SK-N-MC (cell line): Measurements from ENCODE around the gene MYO5C.

Source experiments
- EZH2 ChIP-seq: fragments of 200-600 bp; sonication (generic); IDR thresholded peaks from one replicate; pipeline ENCODE4 v1.6.1; 2017; ENCODE audit warnings: antibody characterized with exemption
- FOXP2 ChIP-seq: optimal IDR thresholded peaks from 2 replicates; pipeline ENCODE3; 2011; ENCODE audit warnings: mild to moderate bottlenecking, moderate library complexity; ENCODE audit not compliant: insufficient read depth; ENCODE audit errors: extremely low read length, control extremely low read depth
- POLR2AphosphoS5 ChIP-seq: IDR thresholded peaks from 2 replicates; pipeline ENCODE4 v1.6.1; 2012; ENCODE audit warnings: mild to moderate bottlenecking, low read depth, low read length, borderline replicate concordance

DNA sequence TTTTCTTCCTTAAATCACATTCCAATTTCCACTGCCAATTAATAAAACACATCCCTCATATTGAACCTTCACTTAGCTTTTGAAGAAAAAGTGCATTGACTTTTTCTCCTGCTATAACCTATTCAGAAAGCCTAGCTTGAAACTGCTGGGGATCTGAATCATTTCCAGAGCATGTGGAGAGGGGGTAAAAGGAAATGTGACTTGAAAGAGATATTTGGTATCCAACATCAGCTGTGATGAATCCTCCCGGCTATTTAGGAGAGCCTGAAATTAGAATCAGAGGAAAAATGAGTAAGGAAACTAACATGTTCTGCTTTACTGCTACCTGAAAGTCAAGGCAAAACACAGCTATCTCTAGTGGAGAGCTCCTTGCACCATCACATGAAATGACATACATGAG is 101.8 kb downstream of the MYO5C start:
- no peak for TF ChIP-seq EZH2
- TF ChIP-seq POLR2AphosphoS5: no peak
- no peak for TF ChIP-seq FOXP2
